OCI-LY7 (cell line): ENCODE results near the gene BANF2.

Source experiments
- EZH2phosphoT487 ChIP-seq: fragments of 200-600 bp; sonication (generic); IDR thresholded peaks from 2 replicates; pipeline ENCODE4 v1.6.1; 2018; ENCODE audit warnings: low read depth, borderline replicate concordance, mild to moderate bottlenecking, mixed run types, antibody characterized with exemption, low read length, moderate library complexity, mixed read lengths
- TF ChIP-seq, protein P1 (sequence below): fragments of 200-600 bp; sonication (generic); conservative IDR thresholded peaks from 2 replicates; pipeline ENCODE4 v1.5.1; 2014; ENCODE audit warnings: mild to moderate bottlenecking, antibody characterized with exemption, low read length, moderate library complexity, mixed read lengths

DNA sequence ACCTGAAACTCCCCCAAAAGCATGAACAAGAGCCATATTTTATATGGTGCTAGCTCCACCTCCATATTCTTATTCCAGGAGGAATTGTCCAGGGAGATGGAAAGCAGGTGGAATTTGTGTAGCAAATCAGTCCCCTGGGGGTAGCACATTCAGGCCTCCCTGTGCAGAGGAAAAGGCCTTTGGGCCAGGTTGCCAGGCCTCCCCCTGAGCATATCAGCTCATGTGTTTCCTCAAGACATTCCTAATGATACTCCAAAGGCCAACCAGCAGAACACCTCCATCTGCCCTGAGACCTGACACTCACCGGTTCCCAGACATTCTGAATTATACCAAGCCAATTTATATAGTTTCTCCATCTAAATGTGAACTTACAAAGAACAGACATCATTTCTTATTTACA is 2.6 kb upstream of the BANF2 start:
- TF ChIP-seq, protein P1, sequence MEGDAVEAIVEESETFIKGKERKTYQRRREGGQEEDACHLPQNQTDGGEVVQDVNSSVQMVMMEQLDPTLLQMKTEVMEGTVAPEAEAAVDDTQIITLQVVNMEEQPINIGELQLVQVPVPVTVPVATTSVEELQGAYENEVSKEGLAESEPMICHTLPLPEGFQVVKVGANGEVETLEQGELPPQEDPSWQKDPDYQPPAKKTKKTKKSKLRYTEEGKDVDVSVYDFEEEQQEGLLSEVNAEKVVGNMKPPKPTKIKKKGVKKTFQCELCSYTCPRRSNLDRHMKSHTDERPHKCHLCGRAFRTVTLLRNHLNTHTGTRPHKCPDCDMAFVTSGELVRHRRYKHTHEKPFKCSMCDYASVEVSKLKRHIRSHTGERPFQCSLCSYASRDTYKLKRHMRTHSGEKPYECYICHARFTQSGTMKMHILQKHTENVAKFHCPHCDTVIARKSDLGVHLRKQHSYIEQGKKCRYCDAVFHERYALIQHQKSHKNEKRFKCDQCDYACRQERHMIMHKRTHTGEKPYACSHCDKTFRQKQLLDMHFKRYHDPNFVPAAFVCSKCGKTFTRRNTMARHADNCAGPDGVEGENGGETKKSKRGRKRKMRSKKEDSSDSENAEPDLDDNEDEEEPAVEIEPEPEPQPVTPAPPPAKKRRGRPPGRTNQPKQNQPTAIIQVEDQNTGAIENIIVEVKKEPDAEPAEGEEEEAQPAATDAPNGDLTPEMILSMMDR: no peak
- TF ChIP-seq EZH2phosphoT487: no peak
